ENCODE results near the gene SEC63. TPM values are rescaled to one million over a fixed set of nuclear protein-coding genes. Genes with fewer than 3 reads are reported as not detected.

Gene SEC63
- total RNA-seq, 1 experiment from 2014 or later = 86.2 TPM

GRCh38 chr6:107987805-107988204 is 29.8 kb upstream of the SEC63 start:
- no peak overlapping the region for H4K5ac ChIP-seq (ENCODE audit: insufficient read length, low read depth, low read length)
- Mint-ChIP-seq H3K27me3 (ENCODE audit: low read depth) (peaks cover 21% of the 10 kb centered on the region), H3K36me3 (ENCODE audit: insufficient read depth in 1 of 3, low read depth in 3 of 3) (no peaks in the 10 kb centered on the region; a peak in 1 of 7 replicates), H3K4me3 (no peak overlapping the region), H3K9me3 (peaks cover 0 to 4% of the 10 kb centered on the region in 2 experiments; a peak in 2 of 5 replicates), H3K27ac (peak overlapping the region in 2 of 3 experiments; percentile 41 to 52; a peak in 4 of 7 replicates), H3K4me1 (peaks cover 48 to 52% of the 10 kb centered on the region in 2 experiments)
- no peak overlapping the region for H3K18ac ChIP-seq (ENCODE audit: insufficient read length, low read depth, low read length)
- peak overlapping the region; percentile 33 for H3K4me2 ChIP-seq (ENCODE audit: insufficient read depth, insufficient read length, low read length)
- H3K23me2 ChIP-seq (ENCODE audit: insufficient read length, low read depth, low read length, poor library complexity, severe bottlenecking) = no peaks in the 10 kb centered on the region
- H3K27me3 ChIP-seq (ENCODE audit: insufficient read depth, low read length) = no peaks in the 10 kb centered on the region
- no peak overlapping the region for H3K56ac ChIP-seq (ENCODE audit: insufficient read length, low read depth, low read length)
- no peak overlapping the region for H3K23ac ChIP-seq (ENCODE audit: insufficient read length, low read depth, low read length)
- no peak overlapping the region for H4K91ac ChIP-seq (ENCODE audit: insufficient read length, low read depth, low read length)
- no peak overlapping the region for H2BK20ac ChIP-seq (ENCODE audit: low read depth, low read length, poor library complexity, severe bottlenecking)
- H4K20me1 ChIP-seq (ENCODE audit: control insufficient read depth, insufficient read depth, insufficient read length) = no peaks in the 10 kb centered on the region
- no peak overlapping the region for H2BK120ac ChIP-seq (ENCODE audit: low read depth, low read length, poor library complexity, severe bottlenecking)
- no peaks in the 10 kb centered on the region for H3K9me3 ChIP-seq (ENCODE audit: control insufficient read depth, low read depth, low read length)
- no peaks in the 10 kb centered on the region for H3K79me1 ChIP-seq (ENCODE audit: insufficient read depth, low read depth, low read length, poor library complexity, severe bottlenecking)
- DNase-seq = peak; percentile 57
- no peak overlapping the region for H3K9ac ChIP-seq (ENCODE audit: extremely low read depth, insufficient read length, low read length)
- no peak overlapping the region for H4K8ac ChIP-seq (replicated peaks; ENCODE audit: insufficient read length, low read depth, low read length)
- no peak overlapping the region for H2AFZ ChIP-seq (ENCODE audit: low read length)
- H3T11ph ChIP-seq (ENCODE audit: low read length) = no peak overlapping the region
- TF ChIP-seq, protein P1, sequence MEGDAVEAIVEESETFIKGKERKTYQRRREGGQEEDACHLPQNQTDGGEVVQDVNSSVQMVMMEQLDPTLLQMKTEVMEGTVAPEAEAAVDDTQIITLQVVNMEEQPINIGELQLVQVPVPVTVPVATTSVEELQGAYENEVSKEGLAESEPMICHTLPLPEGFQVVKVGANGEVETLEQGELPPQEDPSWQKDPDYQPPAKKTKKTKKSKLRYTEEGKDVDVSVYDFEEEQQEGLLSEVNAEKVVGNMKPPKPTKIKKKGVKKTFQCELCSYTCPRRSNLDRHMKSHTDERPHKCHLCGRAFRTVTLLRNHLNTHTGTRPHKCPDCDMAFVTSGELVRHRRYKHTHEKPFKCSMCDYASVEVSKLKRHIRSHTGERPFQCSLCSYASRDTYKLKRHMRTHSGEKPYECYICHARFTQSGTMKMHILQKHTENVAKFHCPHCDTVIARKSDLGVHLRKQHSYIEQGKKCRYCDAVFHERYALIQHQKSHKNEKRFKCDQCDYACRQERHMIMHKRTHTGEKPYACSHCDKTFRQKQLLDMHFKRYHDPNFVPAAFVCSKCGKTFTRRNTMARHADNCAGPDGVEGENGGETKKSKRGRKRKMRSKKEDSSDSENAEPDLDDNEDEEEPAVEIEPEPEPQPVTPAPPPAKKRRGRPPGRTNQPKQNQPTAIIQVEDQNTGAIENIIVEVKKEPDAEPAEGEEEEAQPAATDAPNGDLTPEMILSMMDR (conservative IDR thresholded peaks at IDR 0.05) = no peak
- no peaks in the 10 kb centered on the region for H3K79me2 ChIP-seq (ENCODE audit: insufficient read depth, low read length)
- no peak overlapping the region for H2BK15ac ChIP-seq (ENCODE audit: low read depth, low read length)
- no peak overlapping the region for H3K14ac ChIP-seq (ENCODE audit: insufficient read depth, low read length)
- H3K4me1 ChIP-seq (ENCODE audit: insufficient read depth, low read length) = peaks cover 19% of the 10 kb centered on the region; the same call in 1 of the 2 replicates
- WGBS (ENCODE audit: extremely low coverage, insufficient read length, low lambda C conversion rate) = no CpG with 5 or more reads among the region's 3 CpGs
- peak overlapping the region; percentile 33 for H3K27ac ChIP-seq (ENCODE audit: insufficient read length, low read depth, low read length)
- H3K4ac ChIP-seq (ENCODE audit: low read depth, low read length) = no peak overlapping the region
- H2BK12ac ChIP-seq (ENCODE audit: insufficient read length, low read depth, low read length) = no peak overlapping the region
- no peak overlapping the region for H2BK5ac ChIP-seq (ENCODE audit: insufficient read length, low read length)
- H2AK5ac ChIP-seq (ENCODE audit: insufficient read length, low read length) = no peak overlapping the region

All from H9 (cell line).